HL-60 (cell line): Measurements from ENCODE around the gene TAB3.

ENCODE experiments used
- DNase-seq, 2 experiments: peaks; one replicate each; pipeline ENCODE4 v3.0.0-alpha.2; 2010 to 2020; ENCODE audit warnings: low read depth in 1 of 2, low spot score in 1 of 2
- H3K27ac ChIP-seq: fragments of 250-450 bp; sonication (Bioruptor Pico); replicated peaks from 2 replicates; pipeline ENCODE4 v1.5.1; 2020; ENCODE audit warnings: mild to moderate bottlenecking, moderate library complexity
- H3K27me3 ChIP-seq: fragments of 250-450 bp; sonication (Bioruptor Pico); 2 replicates; pipeline ENCODE4 v1.5.1; 2021; ENCODE audit warnings: mild to moderate bottlenecking, moderate library complexity; ENCODE audit not compliant: insufficient read depth, poor library complexity, severe bottlenecking
- H3K4me3 ChIP-seq: replicated peaks from 2 replicates; pipeline ENCODE4 v1.5.1; 2011; ENCODE audit warnings: mild to moderate bottlenecking, control low read depth, low read length; ENCODE audit not compliant: insufficient read depth
- CTCF ChIP-seq: IDR thresholded peaks from one replicate; pipeline ENCODE4 v1.5.1; 2011; ENCODE audit warnings: low read length, control low read depth, inconsistent platforms; ENCODE audit not compliant: insufficient read depth
- GABPA ChIP-seq: IDR thresholded peaks from 2 replicates; pipeline ENCODE4 v1.6.1; 2012; ENCODE audit warnings: low read depth
- POLR2AphosphoS5 ChIP-seq: IDR thresholded peaks from 2 replicates; pipeline ENCODE4 v1.6.1; 2012; ENCODE audit warnings: low read depth
- REST ChIP-seq: IDR thresholded peaks from 2 replicates; pipeline ENCODE4 v1.6.1; 2012; ENCODE audit warnings: low read depth; ENCODE audit not compliant: insufficient replicate concordance
- SPI1 ChIP-seq: IDR thresholded peaks from 2 replicates; pipeline ENCODE4 v1.6.1; 2012; ENCODE audit warnings: low read depth, mild to moderate bottlenecking, borderline replicate concordance

TAB3 gene

GRCh38 chrX:30895370-30895769 is 6.3 kb upstream of the TAB3 start:
- DNase-seq = no peak
- H3K27me3 ChIP-seq = no peaks in the 10 kb centered on the region
- H3K27ac ChIP-seq = no peak overlapping the region
- TF ChIP-seq SPI1 (no peak), POLR2AphosphoS5 (no peak), GABPA (no peak), REST (no peak), CTCF (no peak)
- H3K4me3 ChIP-seq = no peak overlapping the region

- Histone ChIP-seq H3K27ac (no peak overlapping the region), H3K27me3 (no peaks in the 10 kb centered on the region), H3K4me3 (no peak overlapping the region)
- no peak for DNase-seq
- no peak for TF ChIP-seq POLR2AphosphoS5
- TF ChIP-seq SPI1 = no peak
- no peak for TF ChIP-seq CTCF
- TF ChIP-seq GABPA = no peak
- no peak for TF ChIP-seq REST
Measured at GRCh38 chrX:30893206-30893605, 4.2 kb upstream of the TAB3 start.

- H3K27me3 ChIP-seq = no peaks in the 10 kb centered on the region
- H3K4me3 ChIP-seq = no peak overlapping the region
- no peak overlapping the region for H3K27ac ChIP-seq
- TF ChIP-seq GABPA = no peak
- TF ChIP-seq CTCF = no peak
- no peak for TF ChIP-seq POLR2AphosphoS5
- TF ChIP-seq SPI1 = no peak
- TF ChIP-seq REST = no peak
- no peak for DNase-seq
Measured at GRCh38 chrX:30892591-30892990, 3.5 kb upstream of the TAB3 start.
